PFSK-1 (cell line): Measurements from ENCODE around the gene ZNF213.

Experiments
- FOXP2 ChIP-seq: optimal IDR thresholded peaks from 2 replicates; pipeline ENCODE3; 2011; ENCODE audit warnings: borderline replicate concordance, control low read depth, inconsistent platforms; ENCODE audit not compliant: insufficient read depth; ENCODE audit errors: extremely low read length, extremely low read depth
- POLR2AphosphoS5 ChIP-seq: IDR thresholded peaks from 2 replicates; pipeline ENCODE4 v1.6.1; 2012; ENCODE audit warnings: low read depth, mild to moderate bottlenecking, control low read depth, low read length, moderate library complexity
- REST ChIP-seq, 2 experiments: IDR thresholded peaks; 2 replicates each; pipeline versions ENCODE4 v1.6.1 to v1.8.0; 2011 to 2012; ENCODE audit warnings: low read depth in 2 of 2, low read length in 2 of 2, control low read depth in 1 of 2, inconsistent platforms in 1 of 2, mild to moderate bottlenecking in 1 of 2, moderate library complexity in 1 of 2; ENCODE audit not compliant: insufficient read depth in 1 of 2
- SIN3A ChIP-seq: IDR thresholded peaks from 2 replicates; pipeline ENCODE4 v1.6.1; 2012; ENCODE audit warnings: mild to moderate bottlenecking, low read length, moderate library complexity, borderline replicate concordance; ENCODE audit not compliant: insufficient read depth
- TAF1 ChIP-seq: IDR thresholded peaks from 2 replicates; pipeline ENCODE4 v1.6.1; 2012; ENCODE audit warnings: low read length, control low read depth, borderline replicate concordance; ENCODE audit not compliant: insufficient read depth

Gene ZNF213

DNA sequence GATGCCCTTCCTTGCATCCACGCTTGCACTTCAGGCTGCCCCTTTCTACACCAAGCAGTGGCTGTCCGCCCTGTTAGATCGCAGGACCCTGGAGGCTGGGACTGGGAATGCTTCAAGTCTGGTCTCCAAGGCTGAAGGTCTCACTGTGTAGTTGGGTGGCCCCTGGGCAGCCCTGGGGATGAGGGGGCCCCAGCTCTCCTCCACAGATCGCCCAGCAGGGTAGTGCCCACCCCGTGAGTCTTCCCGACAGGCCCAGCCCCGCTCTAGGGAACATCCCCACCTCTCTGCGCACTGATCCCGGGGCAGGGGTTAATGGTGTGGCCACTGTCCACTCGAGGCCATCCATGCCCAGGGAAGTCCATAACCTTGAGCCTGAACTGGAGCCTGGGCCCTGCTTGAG lies 10.3 kb downstream of the ZNF213 start:
- TF ChIP-seq POLR2AphosphoS5 (no peak), TAF1 (no peak)

GRCh38 chr16:3145660-3146059 lies 10.8 kb downstream of the ZNF213 start:
- TF ChIP-seq REST (IDR thresholded peaks at IDR 0.05; ENCODE audit: insufficient read depth in 1 of 2, low read depth in 2 of 2, low read length in 2 of 2) (no peak), POLR2AphosphoS5 (no peak), SIN3A (no peak), FOXP2 (no peak), TAF1 (no peak)

GRCh38 chr16:3147046-3147756 lies 12.4 kb downstream of the ZNF213 start:
- no peak for TF ChIP-seq POLR2AphosphoS5
- TF ChIP-seq SIN3A, result no peak
- no peak for TF ChIP-seq TAF1
- TF ChIP-seq REST (IDR thresholded peaks at IDR 0.05; ENCODE audit: insufficient read depth in 1 of 2, low read depth in 2 of 2, low read length in 2 of 2), result no peak
- no peak for TF ChIP-seq FOXP2

DNA sequence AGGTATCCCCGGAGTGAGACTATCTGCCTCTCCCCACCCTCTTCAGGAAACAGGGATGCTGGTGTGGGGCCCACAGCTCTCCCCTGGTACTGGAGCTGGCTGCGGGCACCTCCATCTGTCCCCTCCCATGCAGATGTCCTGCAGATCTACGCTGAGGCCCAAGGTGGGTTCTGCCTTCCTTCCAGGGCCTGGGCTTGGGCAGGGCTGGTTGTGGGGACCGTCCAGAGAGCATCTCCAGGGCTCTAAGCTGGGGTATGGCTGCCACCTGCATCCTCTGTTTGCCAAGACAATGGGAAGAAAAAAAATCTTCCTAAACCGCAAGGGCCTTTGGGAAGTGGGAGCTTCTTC lies 12.9 kb downstream of the ZNF213 start:
- TF ChIP-seq REST (IDR thresholded peaks at IDR 0.05; ENCODE audit: insufficient read depth in 1 of 2, low read depth in 2 of 2, low read length in 2 of 2), result no peak
- no peak for TF ChIP-seq POLR2AphosphoS5
- no peak for TF ChIP-seq TAF1
- no peak for TF ChIP-seq FOXP2
- no peak for TF ChIP-seq SIN3A

- TF ChIP-seq REST (IDR thresholded peaks at IDR 0.05; ENCODE audit: insufficient read depth in 1 of 2, low read depth in 2 of 2, low read length in 2 of 2) (no peak), FOXP2 (no peak), POLR2AphosphoS5 (no peak), SIN3A (no peak), TAF1 (no peak)
Measured at GRCh38 chr16:3148256-3149192, 13.7 kb downstream of the ZNF213 start.
